Activated CD4-positive, CD25-positive, alpha-beta regulatory T cell treated with anti-CD3 and anti-CD28 coated beads, Interleukin-2, amount 50 U/mL, for 24 hours (primary cell): ENCODE measurements around the gene NEGR1.

Experiments
- ATAC-seq, 2 donors: fragments of 150-1000 bp; cut with Tn5 transposase; one replicate each; pipeline ENCODE4 v1.10.0; 2021; ENCODE audit warnings: mild to moderate bottlenecking in 1 of 2, moderate library complexity in 1 of 2

Gene NEGR1

DNA sequence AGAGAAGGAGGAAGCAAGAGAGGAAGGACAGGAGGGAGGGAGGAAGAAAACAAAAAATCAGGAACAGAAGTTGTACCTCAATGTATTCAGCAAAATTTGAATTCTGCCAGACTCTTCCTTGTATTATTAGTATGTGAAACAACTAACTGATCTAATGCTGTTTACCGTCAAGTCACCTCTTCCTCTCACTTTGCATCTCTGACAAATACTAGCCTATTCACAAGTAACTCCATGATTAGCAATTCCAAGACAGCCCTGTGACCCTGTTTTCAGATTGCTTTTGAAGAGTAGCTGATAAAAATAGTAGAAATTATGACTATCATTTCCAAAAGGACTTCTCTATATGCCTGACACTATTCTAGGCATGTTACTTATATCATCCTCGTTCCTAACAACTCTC lies 445.4 kb downstream of the NEGR1 start:
- ATAC-seq: no peak

DNA sequence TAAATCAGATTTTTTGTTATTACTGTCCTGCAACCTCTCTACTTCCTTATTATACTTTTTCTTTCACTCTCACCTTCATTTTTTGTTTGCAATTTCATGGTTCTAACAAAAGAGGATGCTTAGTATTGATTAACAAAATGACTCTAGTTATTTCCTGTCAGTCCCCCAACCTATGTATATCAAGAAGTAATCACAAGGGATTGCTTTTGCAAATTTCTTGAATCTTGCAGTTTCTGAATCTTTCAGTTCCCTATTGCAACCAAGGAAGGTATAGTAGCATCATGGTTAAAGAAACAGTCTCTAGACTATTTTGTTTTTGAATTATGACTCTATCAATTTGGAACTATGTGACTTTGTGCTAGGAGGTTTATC lies 446.9 kb downstream of the NEGR1 start:
- no peak for ATAC-seq

DNA sequence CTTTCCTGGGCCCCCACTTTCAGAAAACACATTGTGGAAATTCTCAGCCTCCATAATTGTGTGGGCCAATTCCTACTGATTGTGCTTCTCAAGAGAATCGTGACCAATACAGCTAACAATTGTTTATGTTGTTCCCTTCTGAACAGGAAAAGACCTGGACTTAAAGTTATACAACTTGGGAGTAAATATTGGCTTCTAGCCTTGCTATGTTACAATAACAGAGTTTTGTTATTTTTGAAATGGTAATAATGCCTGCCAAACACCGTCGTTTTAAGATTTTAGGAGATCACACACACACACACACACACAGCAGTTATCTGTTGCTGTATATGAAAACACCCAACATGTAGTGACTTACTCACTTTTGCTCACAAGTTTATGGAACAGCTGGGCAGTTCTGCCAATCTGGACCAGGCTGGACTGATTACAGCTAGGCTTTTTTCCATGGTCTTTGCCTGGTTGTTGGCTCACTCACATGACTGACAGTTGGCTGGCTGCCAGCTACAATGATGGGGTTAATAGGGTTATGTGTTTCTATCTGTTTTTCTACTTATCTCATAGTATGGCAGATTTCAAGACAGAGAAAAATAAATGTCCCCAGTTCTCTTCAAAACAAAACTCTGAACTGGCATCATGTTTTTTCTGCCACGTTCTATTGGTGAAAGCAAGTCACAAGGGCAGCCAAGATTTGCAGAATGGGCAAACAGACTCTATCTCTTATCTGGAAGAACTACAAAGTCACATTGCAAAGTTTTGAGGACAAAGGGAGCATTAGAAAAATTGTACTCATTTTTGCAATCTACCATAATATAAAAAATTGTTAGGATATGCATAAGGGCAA lies 447.5 kb downstream of the NEGR1 start:
- ATAC-seq: no peak

DNA sequence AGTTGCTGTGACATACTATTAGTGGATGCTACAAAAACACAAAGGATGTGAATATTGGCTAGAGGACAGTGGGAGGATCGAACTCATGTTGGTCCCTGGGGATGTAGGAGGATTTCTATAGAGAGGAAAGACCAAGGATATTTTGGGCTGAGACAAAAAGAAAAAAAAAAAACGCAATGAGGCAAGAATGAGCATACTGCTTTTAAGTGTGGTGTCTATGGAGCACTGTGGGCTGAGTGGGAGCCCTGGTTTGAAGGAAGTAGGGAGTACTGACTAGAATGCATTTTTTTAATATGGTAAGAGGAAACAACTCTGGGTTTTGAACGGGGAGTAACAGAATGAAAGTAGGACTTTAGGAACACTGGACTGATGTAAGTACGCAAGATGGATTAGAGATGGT lies 450.7 kb downstream of the NEGR1 start:
- ATAC-seq: no peak

DNA sequence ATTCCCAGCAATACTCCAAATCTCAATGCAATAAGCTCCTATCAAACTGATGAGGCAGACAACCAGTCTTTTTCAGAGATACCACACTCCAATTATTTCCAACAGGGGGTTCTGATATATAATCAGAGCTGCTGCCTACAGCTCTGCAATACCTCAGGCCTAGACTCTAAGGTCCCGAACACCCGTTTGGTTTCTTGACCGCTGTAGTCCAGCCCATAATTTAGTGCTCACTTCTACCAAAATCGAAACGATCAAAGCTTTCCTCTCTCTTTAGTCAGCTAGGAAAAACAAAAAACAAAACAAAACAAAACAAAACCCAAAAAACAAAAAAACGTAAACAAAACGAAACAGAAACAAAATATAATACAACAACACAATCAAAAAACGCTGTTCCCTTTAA lies 453.0 kb downstream of the NEGR1 start:
- no peak for ATAC-seq

DNA sequence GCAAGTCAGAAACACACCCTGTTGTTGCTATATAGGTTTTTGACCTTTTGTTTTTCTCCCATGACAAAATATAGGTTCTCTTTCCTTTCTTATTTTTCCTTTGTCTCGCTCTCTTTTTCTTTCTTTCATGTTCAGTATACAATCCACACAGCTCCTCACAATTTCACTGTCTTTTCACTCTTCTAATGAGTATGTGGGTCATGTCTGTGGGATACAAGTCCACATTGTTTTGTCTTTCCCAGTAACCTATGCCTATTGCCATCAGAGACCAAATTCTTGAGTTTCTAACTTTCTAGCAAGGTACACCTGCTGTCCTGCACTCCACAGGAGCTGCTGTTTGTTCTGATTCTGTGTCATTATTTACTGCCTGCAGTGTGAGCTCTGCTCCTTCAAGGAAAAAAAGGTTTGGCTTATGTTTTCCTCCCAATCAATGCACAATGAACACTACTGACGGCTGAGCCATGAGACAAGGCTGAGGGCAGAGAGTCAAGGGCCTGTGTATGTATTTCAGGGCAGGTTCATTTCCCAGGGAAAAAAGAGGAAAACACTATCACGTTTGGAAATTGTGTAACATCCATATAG lies 453.8 kb downstream of the NEGR1 start:
- ATAC-seq: no peak

DNA sequence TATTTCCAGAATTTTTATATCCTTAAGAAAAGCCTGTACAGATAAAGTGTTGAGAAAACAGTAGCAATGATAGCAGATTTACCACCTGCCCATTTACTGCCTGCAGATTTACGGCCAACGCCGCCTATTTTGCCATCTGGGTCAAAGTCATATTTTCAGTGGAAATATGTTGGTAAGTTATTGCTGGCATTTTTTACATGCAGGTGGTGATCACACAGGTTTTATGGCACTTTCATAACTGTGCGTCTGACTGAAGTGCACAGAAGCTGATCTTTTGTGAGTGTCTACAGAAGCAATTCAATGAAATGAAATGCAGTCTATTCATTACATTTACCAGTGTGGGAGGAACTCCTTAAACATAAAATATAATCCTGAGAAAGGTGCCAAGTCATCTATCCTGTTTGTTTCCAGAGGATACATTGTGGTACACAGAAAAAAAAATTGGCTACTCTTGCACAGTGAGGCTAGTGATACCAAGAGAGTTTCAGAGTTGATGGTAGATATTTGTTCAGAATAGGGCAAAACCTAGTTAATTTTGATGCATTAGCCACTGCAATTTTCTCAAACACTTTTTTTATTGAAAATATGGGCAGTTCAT lies 458.5 kb downstream of the NEGR1 start:
- ATAC-seq: no peak

DNA sequence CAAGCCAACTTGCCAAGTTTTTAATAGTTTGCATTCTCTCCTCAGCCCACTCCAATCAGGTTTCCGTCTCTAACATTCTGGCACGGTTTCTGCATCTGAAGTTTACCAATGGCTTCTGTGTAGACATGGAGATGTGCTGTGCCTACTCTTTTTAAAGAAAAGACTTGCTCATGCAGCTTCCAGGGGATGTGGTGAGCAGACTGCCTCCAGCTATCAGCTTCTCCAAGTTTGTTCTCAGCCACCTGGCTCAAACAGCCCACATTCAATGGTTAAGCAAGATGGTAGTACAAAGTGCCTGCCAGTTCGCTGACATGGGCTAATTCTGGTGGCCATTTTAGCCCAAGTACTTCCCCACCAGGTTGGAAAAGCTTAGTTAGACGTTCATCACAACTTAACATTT lies 465.3 kb downstream of the NEGR1 start:
- ATAC-seq: no peak

DNA sequence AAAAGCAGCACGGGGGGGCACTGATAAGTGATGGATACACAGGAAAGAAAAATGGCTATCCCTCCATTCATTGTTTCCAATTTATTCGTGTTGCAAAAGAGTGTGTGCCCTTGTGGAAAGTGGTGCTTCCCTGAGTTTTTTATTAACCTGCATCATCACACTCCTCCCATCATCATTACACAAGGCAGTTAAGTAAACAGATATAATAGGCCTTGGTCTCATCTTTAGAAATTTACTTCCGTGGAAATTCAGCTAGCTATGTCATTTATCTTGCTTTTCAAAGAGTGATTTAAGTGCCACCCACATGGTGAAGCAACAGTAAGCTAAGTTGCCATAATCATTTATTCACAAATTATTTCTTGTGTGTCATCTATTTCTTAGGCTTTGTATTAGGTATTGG lies 473.3 kb downstream of the NEGR1 start:
- no peak for ATAC-seq

DNA sequence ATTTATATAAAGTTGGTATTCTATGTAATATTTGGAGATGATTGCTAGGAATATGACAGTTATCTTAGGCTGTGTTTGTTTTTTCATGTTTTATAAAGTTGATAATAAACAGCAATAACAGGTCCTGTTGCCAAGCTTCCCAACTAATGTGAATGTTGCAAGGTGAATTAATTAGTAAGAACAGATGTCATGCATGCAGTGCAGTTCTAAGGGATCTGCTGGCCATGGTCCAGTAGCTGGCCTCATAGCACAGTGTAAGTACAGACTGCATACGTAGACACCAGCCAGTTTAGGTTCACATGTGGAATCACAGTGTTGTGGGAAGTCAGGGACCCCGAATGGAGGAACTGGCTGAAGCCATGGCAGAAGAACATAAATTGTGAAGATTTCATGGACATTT lies 478.2 kb downstream of the NEGR1 start:
- no peak for ATAC-seq

DNA sequence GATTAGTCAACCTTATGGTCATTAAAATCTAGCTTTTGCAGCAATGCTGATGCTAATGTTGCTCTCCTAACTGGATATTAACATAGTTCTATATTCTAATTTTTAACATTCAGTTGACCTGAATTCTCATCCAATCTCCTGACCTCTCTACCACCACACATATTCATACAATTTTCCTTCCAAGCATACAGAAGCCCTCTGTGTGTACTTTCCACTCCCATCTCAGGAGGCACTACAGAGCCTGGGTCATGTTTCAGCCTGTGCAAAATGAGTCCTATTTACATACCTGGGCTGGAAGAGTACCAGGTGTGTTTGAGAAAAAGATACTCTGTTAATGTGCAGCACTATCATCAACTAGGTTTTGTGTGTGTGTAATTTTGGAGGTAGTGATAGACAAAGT lies 486.3 kb downstream of the NEGR1 start:
- ATAC-seq: no peak

DNA sequence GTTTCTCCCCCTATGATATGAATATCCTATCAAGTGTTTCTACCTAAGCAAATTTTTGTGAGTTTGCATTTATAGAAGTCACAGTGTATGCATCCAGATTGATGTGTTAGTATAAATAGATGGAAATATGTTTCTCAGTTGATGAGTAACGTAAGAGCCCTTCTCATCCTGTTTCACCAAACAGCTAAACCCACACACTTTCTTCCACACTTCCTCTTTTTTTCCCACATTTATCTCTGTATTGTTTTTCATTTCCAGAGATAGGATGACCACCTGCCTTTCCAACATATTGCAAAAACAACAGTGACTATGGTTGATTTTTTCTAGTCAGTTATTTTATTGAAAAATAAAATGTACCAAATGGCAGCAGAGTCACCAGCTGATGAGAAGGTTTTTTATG lies 490.1 kb downstream of the NEGR1 start:
- no peak for ATAC-seq

DNA sequence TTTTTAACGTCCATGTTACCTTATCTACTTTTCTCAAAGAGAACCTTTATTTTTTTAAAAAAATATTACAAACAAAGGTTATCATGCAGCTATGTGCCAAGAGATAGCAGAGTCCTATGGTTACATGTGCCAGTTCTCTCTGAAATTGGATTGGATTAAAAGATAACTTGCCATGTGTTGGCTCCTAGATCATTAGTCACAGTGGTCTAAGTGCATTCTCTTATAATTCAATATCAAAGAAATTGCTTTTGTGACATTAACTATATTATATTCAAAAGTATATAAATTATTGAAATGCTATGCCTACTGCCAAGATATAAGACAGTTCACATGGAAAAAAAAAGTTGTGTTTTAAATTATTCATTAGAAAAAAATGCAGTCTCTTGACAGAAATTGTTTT lies 494.2 kb downstream of the NEGR1 start:
- ATAC-seq: no peak

DNA sequence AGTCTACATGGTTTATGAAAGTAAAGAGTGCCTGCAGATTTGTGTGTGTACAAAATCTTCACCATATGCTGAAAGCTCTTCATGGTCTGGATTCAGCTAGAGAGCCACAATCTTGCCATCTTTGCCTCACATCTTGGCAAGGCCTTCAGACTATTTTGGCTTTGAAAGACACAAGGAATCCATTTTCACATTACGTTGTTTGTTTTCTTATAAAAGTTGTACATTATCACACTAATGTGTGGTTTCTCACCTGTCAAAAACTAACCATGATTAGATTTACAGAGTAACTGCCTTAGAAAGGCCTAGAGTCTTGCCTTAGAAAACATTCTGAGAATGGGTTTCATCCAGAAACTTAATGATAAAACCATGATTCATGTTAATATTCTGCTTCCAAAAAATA lies 494.6 kb downstream of the NEGR1 start:
- no peak for ATAC-seq

DNA sequence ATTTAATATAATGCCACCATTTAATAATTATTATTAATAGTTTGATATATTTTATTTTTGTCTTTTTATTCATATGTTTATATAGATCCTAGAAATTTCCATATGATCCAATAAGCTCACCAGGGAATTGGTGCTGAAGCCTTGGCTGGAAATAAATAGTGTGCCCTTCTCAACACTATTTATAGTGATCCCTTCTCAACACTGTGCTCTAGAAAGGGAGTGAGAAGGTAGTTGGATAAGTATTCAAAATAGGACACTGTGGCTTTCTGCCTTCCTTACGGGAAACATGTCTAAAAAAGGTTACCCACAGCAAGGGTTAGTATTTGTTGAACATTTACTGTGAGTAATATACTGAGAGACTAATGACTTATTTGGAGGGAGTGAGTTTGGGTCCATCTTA lies 496.1 kb downstream of the NEGR1 start:
- no peak for ATAC-seq

DNA sequence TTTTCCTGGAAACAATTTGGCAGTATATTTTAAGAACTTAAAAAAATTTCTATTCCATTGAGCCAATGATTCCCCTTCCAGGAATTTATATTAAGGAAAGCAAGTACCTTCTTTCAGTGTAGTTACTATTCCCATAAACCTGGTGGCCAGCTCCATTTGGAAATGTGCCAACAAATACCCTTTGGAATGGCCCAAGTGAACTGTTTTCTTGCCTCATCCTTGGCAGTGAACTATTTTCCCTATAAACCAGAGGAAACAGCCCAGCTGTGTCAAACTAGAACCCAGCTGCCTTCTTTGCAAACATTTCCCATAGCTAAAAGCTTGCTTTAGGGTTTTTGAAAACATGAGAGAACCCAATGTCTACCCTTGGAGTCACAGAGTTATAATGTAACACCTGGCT lies 496.9 kb downstream of the NEGR1 start:
- no peak for ATAC-seq

DNA sequence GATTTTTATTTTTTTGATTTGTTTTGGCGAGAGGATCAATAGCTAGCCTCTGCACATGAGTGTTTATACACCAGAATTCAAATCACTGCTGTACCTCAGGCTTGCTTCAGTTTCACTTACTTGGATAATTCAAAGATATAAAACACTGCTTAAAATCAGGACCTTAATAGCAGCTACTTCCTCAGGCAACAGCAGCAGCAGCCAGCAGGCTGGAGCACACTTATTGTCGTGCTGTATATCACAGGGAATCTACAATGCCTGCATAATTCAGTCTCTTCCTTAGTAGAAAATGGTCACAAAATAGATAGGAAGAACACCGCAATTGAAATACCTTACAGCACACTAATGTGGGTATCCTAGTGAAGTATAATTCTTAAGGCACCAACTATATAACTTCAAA lies 497.3 kb downstream of the NEGR1 start:
- ATAC-seq: no peak

DNA sequence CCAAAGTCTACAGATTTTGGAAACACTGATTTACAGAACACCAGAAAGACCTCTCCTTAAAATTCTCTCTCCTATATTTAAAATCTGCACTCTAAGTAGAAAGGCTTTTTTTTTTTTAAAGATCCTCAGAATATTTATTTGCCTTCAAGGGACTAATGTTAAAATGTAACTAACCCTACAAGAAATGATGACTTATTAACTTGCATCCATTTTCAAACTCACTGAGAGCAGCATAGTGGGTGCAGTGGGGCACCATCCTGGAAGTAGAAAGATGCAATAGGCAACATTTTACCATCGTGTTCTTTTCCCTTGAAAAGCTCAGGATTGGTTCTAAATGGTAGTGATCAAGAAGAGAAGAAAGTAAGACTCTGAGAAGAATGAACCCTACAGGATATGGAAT lies 498.1 kb downstream of the NEGR1 start:
- no peak for ATAC-seq

DNA sequence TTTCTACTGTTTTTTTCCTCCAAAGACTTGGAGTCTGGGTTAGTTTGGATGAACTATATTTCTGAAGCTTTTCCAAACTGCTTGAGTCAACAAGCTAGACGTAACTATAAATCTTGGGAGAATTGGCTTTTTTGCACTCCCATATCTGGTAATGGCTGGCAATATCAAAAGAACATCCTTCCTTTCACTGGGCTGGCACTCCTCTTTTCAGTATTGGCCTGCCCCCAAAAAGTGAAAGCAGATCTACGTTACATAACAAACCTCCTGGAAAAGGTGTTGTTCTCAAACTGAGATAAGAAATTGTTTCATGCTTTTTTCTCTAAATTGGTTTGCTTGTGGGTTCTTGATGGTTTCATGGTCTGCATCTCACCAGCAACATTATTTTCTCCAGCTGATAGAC lies 499.3 kb downstream of the NEGR1 start:
- no peak for ATAC-seq

DNA sequence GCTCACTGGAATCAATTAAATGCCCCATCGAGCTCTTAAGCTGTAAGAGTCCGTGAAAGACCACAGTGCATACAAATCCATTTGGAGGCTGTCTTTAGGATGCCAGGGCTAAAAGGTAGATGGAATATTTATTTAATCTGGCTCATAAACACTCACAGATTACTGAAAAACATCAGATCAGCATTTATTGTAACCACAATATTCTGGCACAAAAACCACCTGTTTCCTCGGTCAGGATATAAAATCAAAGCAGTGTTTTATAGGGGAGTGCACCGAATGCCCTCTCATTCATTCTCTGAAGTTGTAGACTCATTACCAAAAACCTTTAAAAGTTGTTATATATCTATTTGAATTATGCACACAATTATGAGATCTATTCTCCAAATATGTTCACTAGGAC lies 500.9 kb downstream of the NEGR1 start:
- no peak for ATAC-seq

DNA sequence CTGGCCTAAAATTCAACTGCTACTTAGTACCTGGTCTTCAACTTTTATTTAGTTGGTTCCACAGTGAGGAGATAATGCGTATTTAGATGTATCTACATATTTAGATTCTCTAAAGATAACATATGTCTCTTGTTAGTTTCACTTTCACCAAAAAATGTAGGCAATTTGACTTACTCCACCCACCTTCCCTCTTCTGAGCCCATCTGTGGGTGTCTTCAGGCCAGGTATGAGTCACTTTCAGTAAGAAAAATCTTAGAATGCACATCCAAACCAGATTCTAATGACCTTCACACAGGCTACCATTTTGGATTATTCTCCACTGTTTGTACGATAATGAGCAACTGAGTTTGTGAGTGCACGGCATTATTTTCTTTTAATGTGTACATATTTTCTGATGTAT lies 501.7 kb downstream of the NEGR1 start:
- ATAC-seq: no peak

DNA sequence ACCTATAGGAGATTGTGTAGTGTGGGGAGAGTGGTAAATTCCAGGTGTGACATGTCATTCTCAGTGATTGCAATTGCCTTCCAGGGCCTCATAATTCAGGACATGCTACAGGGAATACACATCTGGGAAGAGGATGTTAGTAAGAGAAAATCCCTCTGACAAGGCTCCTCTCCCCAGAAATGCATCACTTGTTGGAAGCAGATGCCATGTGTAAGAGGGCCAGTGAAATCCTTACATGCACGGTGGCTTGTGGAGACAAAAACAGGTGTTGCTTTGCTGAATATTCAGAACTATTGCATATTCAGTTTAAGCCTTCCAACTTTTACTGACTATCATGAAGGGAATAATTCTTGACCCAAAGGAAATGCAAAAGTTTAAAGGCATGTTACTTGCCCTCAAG lies 503.4 kb downstream of the NEGR1 start:
- ATAC-seq: no peak

DNA sequence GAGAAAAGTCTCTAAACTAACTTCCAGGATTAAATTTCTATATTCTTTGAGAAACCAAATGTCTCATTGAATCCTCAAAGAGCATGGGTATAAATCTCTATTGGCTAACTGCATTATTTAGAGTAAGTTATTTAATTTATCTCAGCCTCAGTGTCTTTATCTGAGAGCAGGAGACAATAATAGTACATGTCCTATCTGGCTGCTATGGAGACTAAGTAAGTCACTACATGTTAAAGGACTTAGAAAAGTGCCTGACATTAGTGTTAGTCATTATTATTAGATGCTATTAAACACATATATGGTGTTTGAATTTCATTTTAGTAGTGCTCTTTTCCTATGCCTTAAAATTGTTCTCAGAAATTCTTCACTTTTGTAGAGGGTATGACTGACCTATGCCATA lies 505.2 kb downstream of the NEGR1 start:
- ATAC-seq: no peak

DNA sequence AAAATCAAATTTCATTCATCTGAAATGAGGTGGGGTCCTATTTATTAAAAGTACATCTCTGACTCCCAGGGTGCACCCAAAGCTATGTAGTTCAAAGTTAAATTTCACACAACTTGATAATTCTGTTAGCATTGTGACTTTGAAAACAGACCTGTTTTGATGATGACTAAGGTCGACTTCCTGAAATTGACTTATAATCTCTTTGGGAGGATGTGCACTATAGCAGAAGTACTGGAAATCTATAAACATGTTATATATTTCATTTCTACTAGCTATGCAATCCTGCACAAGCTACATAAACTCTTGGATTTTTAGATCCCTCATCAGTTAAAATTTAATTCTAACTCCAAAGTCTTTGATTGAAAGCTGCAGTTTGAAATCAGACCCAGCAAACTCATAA lies 507.6 kb downstream of the NEGR1 start:
- ATAC-seq: no peak

DNA sequence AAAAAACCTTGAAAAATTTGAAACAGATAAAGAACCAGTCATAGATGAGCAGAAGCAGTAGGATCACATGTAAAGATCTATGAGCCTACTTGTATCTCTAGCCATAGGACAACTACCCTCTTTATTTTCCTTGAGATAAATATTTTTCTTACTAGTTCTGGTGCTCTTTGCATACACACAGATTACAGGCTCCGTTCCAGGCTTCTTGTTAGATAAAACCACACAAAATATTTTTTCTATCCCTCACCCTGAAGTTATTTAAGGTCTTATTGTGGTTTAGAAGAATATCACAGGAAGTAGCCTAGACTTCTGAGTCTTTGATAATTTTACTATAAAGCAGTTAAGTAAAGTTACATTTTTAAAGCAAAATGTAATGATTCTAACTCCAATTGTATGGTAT lies 512.2 kb downstream of the NEGR1 start:
- no peak for ATAC-seq
